Spinal cord (tissue), 10 donors: ENCODE data around the gene SBNO1. TPM values are rescaled to one million over a fixed set of nuclear protein-coding genes. Genes with fewer than 3 reads are reported as not detected.

Experiments used
- DNase-seq, 6 donors: peaks; one replicate each; pipeline versions ENCODE4 v3.0.0 to v3.0.0-alpha.2; 2013 to 2015; ENCODE audit warnings: low spot score in 6 of 6, low read depth in 4 of 6
- H3K27ac ChIP-seq: one replicate; pipeline ENCODE4 v1.5.1; 2013; ENCODE audit warnings: low read depth, low read length, control low read depth
- H3K27me3 ChIP-seq: one replicate; pipeline ENCODE4 v1.6.1; 2013; ENCODE audit warnings: low read length; ENCODE audit not compliant: control insufficient read depth, insufficient read depth
- H3K36me3 ChIP-seq: one replicate; pipeline ENCODE4 v1.6.1; 2013; ENCODE audit warnings: low read length; ENCODE audit not compliant: control insufficient read depth, insufficient read depth
- H3K4me1 ChIP-seq: one replicate; pipeline ENCODE4 v1.6.1; 2013; ENCODE audit warnings: low read length; ENCODE audit not compliant: control insufficient read depth, insufficient read depth
- H3K4me3 ChIP-seq: one replicate; pipeline ENCODE4 v1.5.1; 2013; ENCODE audit warnings: low read depth, low read length, control low read depth
- H3K9me3 ChIP-seq: one replicate; pipeline ENCODE4 v1.6.1; 2013; ENCODE audit warnings: low read length; ENCODE audit not compliant: control insufficient read depth, insufficient read depth
- WGBS: methylation state at CpG from one replicate; pipeline ENCODE4 v1.1.5; 2013; ENCODE audit warnings: missing lambda C conversion rate; ENCODE audit not compliant: insufficient coverage; 5-methylcytosine and 5-hydroxymethylcytosine counted together
- polyA plus RNA-seq, 2 donors: library from polyadenylated mRNA; unstranded; fragments of 120-200 nt; gene quantifications; one replicate each; pipeline ENCODE4 v1.2.1, GENCODE V29; 2013; ENCODE audit not compliant: insufficient read length in 2 of 2
- total RNA-seq, 2 donors: library from RNA; depleted of rRNA in 1 of 2; stranded (reverse); fragments of 120-200 nt in 1 of 2; fragments of >200 nt in 1 of 2; gene quantifications; one replicate each; pipeline versions ENCODE4 v1.2.3 to v1.2.4, GENCODE V29; 2013 to 2014
- donor health status: healthy.

Gene SBNO1
- total and polyA plus RNA-seq, 4 donors: 15.0 to 28.0 (median 23.4) TPM

DNA sequence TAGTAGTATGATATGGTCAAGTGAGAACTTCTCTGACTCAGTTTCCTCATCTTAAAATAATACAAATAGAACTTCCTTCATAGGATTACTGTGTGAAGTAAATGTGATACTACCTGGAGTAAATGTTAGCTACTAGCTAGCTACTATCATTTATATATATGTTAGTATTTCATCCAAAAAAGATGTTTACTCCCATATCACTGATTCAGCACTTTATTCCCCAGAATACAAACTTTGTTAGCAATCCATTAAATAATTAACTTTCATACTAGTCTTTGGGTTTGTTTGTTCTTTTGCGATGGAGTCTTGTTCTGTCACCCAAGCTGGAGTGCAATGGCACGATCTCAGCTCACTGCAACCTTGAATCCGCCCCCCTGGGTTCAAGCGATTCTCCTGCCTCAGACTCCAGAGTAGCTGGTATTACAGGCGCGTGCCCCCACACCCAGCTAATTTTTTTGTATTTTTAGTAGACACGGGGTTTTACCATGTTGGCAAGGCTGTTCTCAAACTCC, 8.4 kb downstream of the SBNO1 start:
- no peaks in the 10 kb centered on the region for H3K9me3 ChIP-seq
- H3K27ac ChIP-seq: no peak overlapping the region
- no peak for DNase-seq
- H3K36me3 ChIP-seq: peaks cover 15% of the 10 kb centered on the region
- no peaks in the 10 kb centered on the region for H3K27me3 ChIP-seq
- whole genome bisulfite sequencing: 100% methylated on average over 3 of the region's 7 CpGs
- no peaks in the 10 kb centered on the region for H3K4me1 ChIP-seq
- no peak overlapping the region for H3K4me3 ChIP-seq

DNA sequence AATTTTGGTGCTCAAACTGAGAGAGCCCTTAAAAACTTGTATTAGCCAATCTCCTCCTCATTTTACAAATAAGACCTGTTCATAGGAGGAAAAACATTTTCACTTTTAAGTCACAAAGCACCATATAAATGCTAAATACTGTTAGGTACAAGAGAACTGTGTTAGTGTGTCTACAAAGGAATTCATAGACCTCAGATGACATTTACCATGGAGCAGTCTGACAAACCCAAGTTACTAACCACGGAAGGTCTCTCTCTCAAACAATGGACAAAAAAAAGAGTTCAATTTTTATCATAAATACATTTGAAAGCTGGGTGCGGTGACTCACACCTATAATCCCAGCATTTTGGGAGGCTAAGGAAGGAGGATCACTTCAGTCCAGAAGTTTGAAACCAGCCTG, 10.0 kb downstream of the SBNO1 start:
- Histone ChIP-seq H3K36me3 (peaks cover 13% of the 10 kb centered on the region), H3K4me3 (no peak overlapping the region), H3K27ac (no peak overlapping the region), H3K27me3 (no peaks in the 10 kb centered on the region), H3K9me3 (no peaks in the 10 kb centered on the region), H3K4me1 (no peaks in the 10 kb centered on the region)
- no CpG with 5 or more reads among the region's 2 CpGs for WGBS
- DNase-seq: no peak

DNA sequence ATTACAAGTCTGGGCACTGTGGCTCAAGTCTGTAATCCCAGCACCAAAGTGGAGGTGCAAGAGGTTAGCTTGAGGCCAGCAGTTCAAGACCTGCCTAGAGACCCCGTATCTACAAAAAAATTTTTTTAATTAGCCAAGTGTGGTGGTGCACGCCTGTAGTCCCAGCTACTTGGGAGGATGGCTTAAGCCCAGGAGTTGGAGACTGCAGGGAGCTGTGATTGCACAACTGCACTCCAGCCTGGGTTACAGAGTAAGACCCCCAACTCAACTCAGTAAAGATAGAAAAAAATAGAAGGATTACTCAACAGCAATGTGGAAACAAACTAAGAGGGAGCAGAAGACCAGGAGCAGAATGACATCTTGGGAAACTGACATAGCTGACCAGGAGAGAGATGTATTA, 13.3 kb downstream of the SBNO1 start:
- Histone ChIP-seq H3K27ac (no peak overlapping the region), H3K27me3 (no peaks in the 10 kb centered on the region), H3K36me3 (peaks cover 30% of the 10 kb centered on the region), H3K4me3 (no peak overlapping the region), H3K4me1 (no peaks in the 10 kb centered on the region), H3K9me3 (no peaks in the 10 kb centered on the region)
- DNase-seq: no peak
- 100% methylated on average over 1 of the region's 2 CpGs for WGBS

DNA sequence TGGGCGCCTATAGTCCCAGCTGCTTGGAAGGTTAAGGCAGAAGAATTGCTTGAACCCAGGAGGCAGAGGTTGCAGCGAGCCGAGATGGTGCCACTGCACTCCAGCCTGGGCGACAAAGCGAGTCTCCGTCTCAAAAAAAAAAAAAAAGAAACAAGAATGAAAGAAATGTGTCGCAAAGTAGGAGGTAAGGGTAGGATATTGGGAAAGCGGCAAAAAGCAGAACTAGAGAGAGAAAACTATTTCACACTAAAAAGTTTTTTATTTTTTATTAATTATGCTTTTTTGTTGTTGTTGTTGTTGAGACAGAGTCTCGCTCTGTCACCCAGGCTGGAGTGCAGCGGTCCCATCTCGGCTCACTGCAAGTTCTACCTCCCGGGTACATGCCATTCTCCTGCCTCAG, 17.7 kb downstream of the SBNO1 start:
- 93% methylated on average over 6 of the region's 12 CpGs for WGBS
- DNase-seq: no peak
- Histone ChIP-seq H3K27ac (no peak overlapping the region), H3K4me1 (no peaks in the 10 kb centered on the region), H3K27me3 (no peaks in the 10 kb centered on the region), H3K36me3 (peaks cover 45% of the 10 kb centered on the region), H3K9me3 (no peaks in the 10 kb centered on the region), H3K4me3 (no peak overlapping the region)

DNA sequence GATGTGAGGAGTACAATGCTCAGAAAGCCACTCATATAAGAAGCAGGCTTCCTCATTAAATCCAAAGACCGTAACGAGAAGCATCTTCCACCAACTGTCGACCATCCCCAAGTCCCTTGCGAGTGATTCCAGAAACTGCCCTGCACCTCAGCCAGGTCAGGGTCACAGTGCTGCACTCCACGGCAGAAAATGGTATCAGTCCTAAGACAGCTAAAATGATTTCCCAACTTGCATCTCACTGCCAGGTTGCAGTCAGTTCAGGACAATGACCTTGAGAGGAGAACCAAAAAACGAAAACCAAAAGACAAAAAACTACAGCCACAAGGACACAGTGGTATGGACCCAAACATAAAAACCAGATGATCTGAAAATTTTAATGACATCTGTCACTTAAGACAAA, 20.6 kb downstream of the SBNO1 start:
- Histone ChIP-seq H3K4me1 (no peaks in the 10 kb centered on the region), H3K9me3 (no peaks in the 10 kb centered on the region), H3K4me3 (no peak overlapping the region), H3K27me3 (no peaks in the 10 kb centered on the region), H3K27ac (no peak overlapping the region), H3K36me3 (peaks cover 55% of the 10 kb centered on the region)
- WGBS: 88% methylated on average over 5 of the region's 6 CpGs
- no peak for DNase-seq

DNA sequence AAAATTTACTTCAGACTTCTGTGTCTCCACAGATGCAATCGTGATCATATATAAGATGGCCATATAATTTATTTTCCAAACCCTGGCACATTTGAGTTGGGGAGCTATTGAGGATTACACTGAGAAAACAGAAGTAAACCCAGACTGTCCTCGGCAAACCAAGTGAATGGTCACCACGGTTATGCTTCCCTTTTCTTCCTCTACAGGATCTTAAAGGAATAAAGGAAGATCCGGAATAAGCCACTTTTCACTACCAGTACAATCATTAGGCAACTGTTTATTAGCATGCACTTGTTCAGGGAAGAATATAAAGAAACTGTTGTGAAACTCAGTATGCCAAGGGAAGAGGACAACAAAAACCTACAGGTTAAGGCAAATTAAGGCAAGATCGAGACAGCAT, 27.6 kb downstream of the SBNO1 start:
- no peaks in the 10 kb centered on the region for H3K9me3 ChIP-seq
- no peak for DNase-seq
- H3K4me3 ChIP-seq: no peak overlapping the region
- H3K27ac ChIP-seq: no peak overlapping the region
- H3K4me1 ChIP-seq: no peaks in the 10 kb centered on the region
- no peaks in the 10 kb centered on the region for H3K27me3 ChIP-seq
- peaks cover 42% of the 10 kb centered on the region for H3K36me3 ChIP-seq
- 60% methylated on average over 1 of the region's 5 CpGs for WGBS

DNA sequence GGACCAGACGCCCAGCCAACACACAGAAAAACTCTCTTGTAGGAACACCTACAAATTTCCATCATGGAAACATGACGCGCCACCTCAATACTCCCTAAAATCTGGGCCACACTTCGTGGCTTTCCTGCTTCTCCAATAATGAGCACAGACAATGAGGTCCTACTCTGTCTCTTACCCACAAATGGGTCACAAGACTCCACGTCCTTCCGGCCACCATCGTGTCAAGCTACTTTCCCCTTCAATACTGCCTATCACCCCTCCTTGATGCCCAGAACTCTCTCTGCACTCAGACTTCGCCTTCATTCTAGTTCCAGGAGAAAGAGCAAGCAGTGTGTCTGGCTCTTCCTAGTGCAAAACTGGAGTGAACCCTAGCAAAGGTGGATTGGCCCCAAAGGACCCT, 28.1 kb downstream of the SBNO1 start:
- Histone ChIP-seq H3K4me3 (no peak overlapping the region), H3K27me3 (no peaks in the 10 kb centered on the region), H3K27ac (no peak overlapping the region), H3K9me3 (no peaks in the 10 kb centered on the region), H3K4me1 (no peaks in the 10 kb centered on the region), H3K36me3 (peaks cover 43% of the 10 kb centered on the region)
- no peak for DNase-seq
- 80% methylated on average over 8 of the region's 8 CpGs for WGBS

DNA sequence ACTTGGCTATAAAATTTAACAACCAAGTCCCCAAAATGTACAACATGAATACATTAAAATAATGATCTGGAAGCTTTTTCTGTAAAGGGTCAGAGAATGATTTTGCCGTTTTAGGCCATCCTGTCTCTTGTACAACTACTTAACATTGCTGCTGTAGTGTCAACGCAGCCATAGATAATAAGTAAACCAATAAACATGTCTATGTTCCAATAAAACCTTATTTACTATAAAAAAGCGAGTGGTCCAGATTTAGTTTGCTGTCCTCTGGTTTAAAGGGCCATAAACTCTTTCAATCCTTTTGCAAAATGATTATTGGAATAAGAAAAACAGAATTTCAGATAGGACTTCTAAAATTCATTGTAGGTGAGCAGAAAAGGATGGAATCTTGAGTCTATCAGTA, 29.2 kb downstream of the SBNO1 start:
- no peak overlapping the region for H3K27ac ChIP-seq
- DNase-seq: no peak
- H3K4me1 ChIP-seq: no peaks in the 10 kb centered on the region
- no peaks in the 10 kb centered on the region for H3K27me3 ChIP-seq
- peaks cover 45% of the 10 kb centered on the region for H3K36me3 ChIP-seq
- WGBS: no CpG with 5 or more reads among the region's 3 CpGs
- no peak overlapping the region for H3K4me3 ChIP-seq
- H3K9me3 ChIP-seq: no peaks in the 10 kb centered on the region

DNA sequence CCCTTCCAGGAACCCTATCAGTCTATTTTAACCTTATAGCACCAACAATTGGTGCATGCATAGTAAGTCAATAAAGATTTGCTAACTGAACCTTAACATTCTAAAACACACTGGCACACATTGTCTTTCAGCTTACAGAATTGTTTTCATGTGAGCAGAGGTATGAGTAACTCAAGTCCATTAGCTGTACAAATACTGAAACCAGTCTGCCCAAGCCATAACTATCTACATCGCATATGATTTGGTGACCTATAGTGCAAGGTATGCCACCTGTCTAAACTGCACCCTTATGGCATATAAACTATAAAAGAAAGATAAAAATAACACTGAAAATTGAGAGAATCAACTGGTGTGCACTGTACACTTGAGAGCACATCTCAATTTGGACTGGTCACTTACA, 34.8 kb downstream of the SBNO1 start:
- Histone ChIP-seq H3K27me3 (no peaks in the 10 kb centered on the region), H3K9me3 (no peaks in the 10 kb centered on the region), H3K4me1 (no peaks in the 10 kb centered on the region), H3K27ac (no peak overlapping the region), H3K36me3 (peaks cover 39% of the 10 kb centered on the region), H3K4me3 (no peak overlapping the region)
- no peak for DNase-seq
- no CpG with 5 or more reads among the region's 1 CpG for WGBS

DNA sequence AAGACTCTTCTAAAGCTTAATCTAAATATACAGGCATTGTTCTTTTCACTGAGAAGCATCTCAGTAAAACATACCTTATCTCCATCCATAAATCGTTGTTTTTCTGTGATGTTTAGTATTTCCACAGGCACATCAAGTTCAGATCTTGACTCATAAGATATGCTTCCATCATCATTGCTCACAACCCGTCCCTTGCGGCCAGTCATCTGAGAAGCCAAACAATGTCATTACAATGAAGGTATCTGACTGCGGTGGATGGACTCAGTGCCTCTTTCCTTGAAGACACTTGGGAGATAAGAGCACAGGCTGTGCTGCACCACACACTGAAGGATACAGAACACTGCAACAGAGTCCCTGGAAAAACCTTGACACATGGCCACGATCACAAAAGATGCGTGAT, 44.8 kb downstream of the SBNO1 start:
- Histone ChIP-seq H3K9me3 (no peaks in the 10 kb centered on the region), H3K36me3 (peaks cover 61% of the 10 kb centered on the region), H3K27ac (no peak overlapping the region), H3K4me3 (no peak overlapping the region), H3K27me3 (no peaks in the 10 kb centered on the region), H3K4me1 (no peaks in the 10 kb centered on the region)
- WGBS: 93% methylated on average over 5 of the region's 6 CpGs
- no peak for DNase-seq
